Measurements from ENCODE around the gene USP35.

Gene USP35

GRCh38 chr11:78156127-78156844, 32.4 kb upstream of the USP35 start:
- Histone ChIP-seq H3K27me3 (ENCODE audit: insufficient read depth, low read length) (no peaks in the 10 kb centered on the region), H3K4me3 (ENCODE audit: low read length) (no peak overlapping the region), H3K4me1 (ENCODE audit: insufficient read depth, low read length) (peaks cover 8% of the 10 kb centered on the region; the same call in 1 of the 2 replicates), H3K9me3 (ENCODE audit: insufficient read depth, low read depth, low read length) (no peaks in the 10 kb centered on the region), H3K36me3 (ENCODE audit: insufficient read depth, low read depth, low read length) (peaks cover 6% of the 10 kb centered on the region; the same call in 1 of the 2 replicates), H3K9ac (ENCODE audit: low read depth, low read length) (no peak overlapping the region), H3K27ac (ENCODE audit: low read length) (no peak overlapping the region)

- H3K9ac ChIP-seq (ENCODE audit: low read depth, low read length): no peak overlapping the region
Measured at GRCh38 chr11:78158987-78159652, 29.6 kb upstream of the USP35 start.

GRCh38 chr11:78160557-78160956, 28.2 kb upstream of the USP35 start:
- no peak overlapping the region for H3K4me3 ChIP-seq (ENCODE audit: low read length)
- H3K9ac ChIP-seq (ENCODE audit: low read depth, low read length): no peak overlapping the region
- peaks cover 8% of the 10 kb centered on the region; the same call in 1 of the 2 replicates for H3K4me1 ChIP-seq (ENCODE audit: insufficient read depth, low read length)
- no peaks in the 10 kb centered on the region; the same call in 1 of the 2 replicates for H3K27me3 ChIP-seq (ENCODE audit: insufficient read depth, low read length)
- no peaks in the 10 kb centered on the region for H3K9me3 ChIP-seq (ENCODE audit: insufficient read depth, low read depth, low read length)
- H3K27ac ChIP-seq (ENCODE audit: low read length): no peak overlapping the region
- no peaks in the 10 kb centered on the region for H3K36me3 ChIP-seq (ENCODE audit: insufficient read depth, low read depth, low read length)

More at GRCh38 chr11:78158987-78159652, 29.6 kb upstream of the USP35 start:
- H3K27me3 ChIP-seq (ENCODE audit: insufficient read depth, low read length): no peaks in the 10 kb centered on the region; the same call in 1 of the 2 replicates
- H3K4me1 ChIP-seq (ENCODE audit: insufficient read depth, low read length): peaks cover 8% of the 10 kb centered on the region; the same call in 1 of the 2 replicates
- no peaks in the 10 kb centered on the region for H3K9me3 ChIP-seq (ENCODE audit: insufficient read depth, low read depth, low read length)
- H3K27ac ChIP-seq (ENCODE audit: low read length): no peak overlapping the region
- H3K4me3 ChIP-seq (ENCODE audit: low read length): no peak overlapping the region
- no peaks in the 10 kb centered on the region for H3K36me3 ChIP-seq (ENCODE audit: insufficient read depth, low read depth, low read length)

- Histone ChIP-seq H3K27me3 (ENCODE audit: insufficient read depth, low read length) (no peaks in the 10 kb centered on the region; the same call in 1 of the 2 replicates), H3K27ac (ENCODE audit: low read length) (no peak overlapping the region), H3K9ac (ENCODE audit: low read depth, low read length) (no peak overlapping the region), H3K4me3 (ENCODE audit: low read length) (no peak overlapping the region), H3K36me3 (ENCODE audit: insufficient read depth, low read depth, low read length) (no peaks in the 10 kb centered on the region), H3K4me1 (ENCODE audit: insufficient read depth, low read length) (peaks cover 5% of the 10 kb centered on the region; the same call in 1 of the 2 replicates), H3K9me3 (ENCODE audit: insufficient read depth, low read depth, low read length) (no peaks in the 10 kb centered on the region)
Measured at GRCh38 chr11:78161346-78161745, 27.4 kb upstream of the USP35 start.

GRCh38 chr11:78161962-78162371, 26.8 kb upstream of the USP35 start:
- Histone ChIP-seq H3K9me3 (ENCODE audit: insufficient read depth, low read depth, low read length) (no peaks in the 10 kb centered on the region), H3K27me3 (ENCODE audit: insufficient read depth, low read length) (no peaks in the 10 kb centered on the region; the same call in 1 of the 2 replicates), H3K9ac (ENCODE audit: low read depth, low read length) (no peak overlapping the region), H3K4me1 (ENCODE audit: insufficient read depth, low read length) (no peaks in the 10 kb centered on the region), H3K4me3 (ENCODE audit: low read length) (no peak overlapping the region), H3K36me3 (ENCODE audit: insufficient read depth, low read depth, low read length) (no peaks in the 10 kb centered on the region), H3K27ac (ENCODE audit: low read length) (no peak overlapping the region)

- Histone ChIP-seq H3K27ac (ENCODE audit: low read length) (no peak overlapping the region), H3K9me3 (ENCODE audit: insufficient read depth, low read depth, low read length) (no peaks in the 10 kb centered on the region), H3K9ac (ENCODE audit: low read depth, low read length) (no peak overlapping the region), H3K36me3 (ENCODE audit: insufficient read depth, low read depth, low read length) (no peaks in the 10 kb centered on the region), H3K4me1 (ENCODE audit: insufficient read depth, low read length) (no peaks in the 10 kb centered on the region), H3K4me3 (ENCODE audit: low read length) (no peak overlapping the region), H3K27me3 (ENCODE audit: insufficient read depth, low read length) (no peaks in the 10 kb centered on the region; the same call in 1 of the 2 replicates)
Measured at GRCh38 chr11:78163828-78164227, 24.9 kb upstream of the USP35 start.

- Histone ChIP-seq H3K9ac (ENCODE audit: low read depth, low read length) (no peak overlapping the region), H3K9me3 (ENCODE audit: insufficient read depth, low read depth, low read length) (no peaks in the 10 kb centered on the region), H3K36me3 (ENCODE audit: insufficient read depth, low read depth, low read length) (no peaks in the 10 kb centered on the region), H3K4me3 (ENCODE audit: low read length) (no peak overlapping the region), H3K4me1 (ENCODE audit: insufficient read depth, low read length) (no peaks in the 10 kb centered on the region), H3K27me3 (ENCODE audit: insufficient read depth, low read length) (no peaks in the 10 kb centered on the region; the same call in 1 of the 2 replicates), H3K27ac (ENCODE audit: low read length) (no peak overlapping the region)
Measured at GRCh38 chr11:78164471-78164870, 24.2 kb upstream of the USP35 start.

- Histone ChIP-seq H3K9ac (ENCODE audit: low read depth, low read length) (no peak overlapping the region), H3K36me3 (ENCODE audit: insufficient read depth, low read depth, low read length) (no peaks in the 10 kb centered on the region), H3K9me3 (ENCODE audit: insufficient read depth, low read depth, low read length) (no peaks in the 10 kb centered on the region), H3K4me3 (ENCODE audit: low read length) (no peak overlapping the region), H3K27me3 (ENCODE audit: insufficient read depth, low read length) (no peaks in the 10 kb centered on the region; the same call in 1 of the 2 replicates), H3K27ac (ENCODE audit: low read length) (no peak overlapping the region), H3K4me1 (ENCODE audit: insufficient read depth, low read length) (no peaks in the 10 kb centered on the region)
Measured at GRCh38 chr11:78166855-78167469, 21.8 kb upstream of the USP35 start.

- Histone ChIP-seq H3K36me3 (ENCODE audit: insufficient read depth, low read depth, low read length) (no peaks in the 10 kb centered on the region), H3K9ac (ENCODE audit: low read depth, low read length) (no peak overlapping the region), H3K9me3 (ENCODE audit: insufficient read depth, low read depth, low read length) (no peaks in the 10 kb centered on the region), H3K4me3 (ENCODE audit: low read length) (no peak overlapping the region), H3K27me3 (ENCODE audit: insufficient read depth, low read length) (no peaks in the 10 kb centered on the region), H3K27ac (ENCODE audit: low read length) (no peak overlapping the region), H3K4me1 (ENCODE audit: insufficient read depth, low read length) (no peaks in the 10 kb centered on the region)
Measured at GRCh38 chr11:78168539-78169477, 19.9 kb upstream of the USP35 start.

- no peaks in the 10 kb centered on the region for H3K36me3 ChIP-seq (ENCODE audit: insufficient read depth, low read depth, low read length)
- H3K27ac ChIP-seq (ENCODE audit: low read length): no peak overlapping the region
- H3K9ac ChIP-seq (ENCODE audit: low read depth, low read length): no peak overlapping the region; the same call in 1 of the 2 replicates
- H3K9me3 ChIP-seq (ENCODE audit: insufficient read depth, low read depth, low read length): no peaks in the 10 kb centered on the region
- no peaks in the 10 kb centered on the region for H3K4me1 ChIP-seq (ENCODE audit: insufficient read depth, low read length)
- no peak overlapping the region for H3K4me3 ChIP-seq (ENCODE audit: low read length)
- no peaks in the 10 kb centered on the region for H3K27me3 ChIP-seq (ENCODE audit: insufficient read depth, low read length)
Measured at GRCh38 chr11:78170413-78170812, 18.3 kb upstream of the USP35 start.

Data from iPS-20b (cell line).